ENCODE measurements around the gene POLR3K.

POLR3K gene

GRCh38 chr16:78444-79150 is 25.2 kb upstream of the POLR3K start:
- DNase-seq = peak; percentile 6

GRCh38 chr16:77807-78443 is 24.5 kb upstream of the POLR3K start, which contains the start of gene MPG:
MPG (plus strand) TSS chr16:78225; CDS start chr16:78310, 85 bp downstream.
- DNase-seq = peak; percentile 89

- peak; percentile 43 for DNase-seq
Observed at GRCh38 chr16:77273-77806, 23.9 kb upstream of the POLR3K start.

- DNase-seq = peak; percentile 39
Observed at GRCh38 chr16:76535-77272, 23.3 kb upstream of the POLR3K start.

- DNase-seq = peak; percentile 19
Observed at GRCh38 chr16:75580-76501, 22.4 kb upstream of the POLR3K start.

GRCh38 chr16:74747-75334 is 21.4 kb upstream of the POLR3K start:
- no peak for DNase-seq

GRCh38 chr16:74051-74746 is 20.8 kb upstream of the POLR3K start:
- no peak for DNase-seq

- no peak for DNase-seq
Observed at GRCh38 chr16:72561-73548, 19.4 kb upstream of the POLR3K start, which contains the start of gene RHBDF1. RHBDF1 (minus strand) TSS chr16:72631; CDS start chr16:65015, 7,616 bp downstream.

GRCh38 chr16:71540-72401 is 18.4 kb upstream of the POLR3K start:
- DNase-seq = no peak

- DNase-seq = no peak
Observed at GRCh38 chr16:71210-71539, 17.8 kb upstream of the POLR3K start.

GRCh38 chr16:69181-69580 is 15.8 kb upstream of the POLR3K start:
- no peak for DNase-seq

GRCh38 chr16:67884-68789 is 14.7 kb upstream of the POLR3K start:
- DNase-seq = no peak

- DNase-seq = no peak
Observed at GRCh38 chr16:67183-67791, 13.9 kb upstream of the POLR3K start.

- DNase-seq = no peak
Observed at GRCh38 chr16:66309-67182, 13.1 kb upstream of the POLR3K start.

GRCh38 chr16:65745-66144 is 12.3 kb upstream of the POLR3K start:
- peak; percentile 87 for DNase-seq

GRCh38 chr16:64914-65255 is 11.5 kb upstream of the POLR3K start:
- DNase-seq = no peak
